ENCODE measurements around the gene CHPF2. TPM values are rescaled to one million over a fixed set of nuclear protein-coding genes. Genes with fewer than 3 reads are reported as not detected.

CHPF2 gene
- polyA plus RNA-seq, 3 donors: 34.4 to 38.0 (median 36.0) TPM

DNA sequence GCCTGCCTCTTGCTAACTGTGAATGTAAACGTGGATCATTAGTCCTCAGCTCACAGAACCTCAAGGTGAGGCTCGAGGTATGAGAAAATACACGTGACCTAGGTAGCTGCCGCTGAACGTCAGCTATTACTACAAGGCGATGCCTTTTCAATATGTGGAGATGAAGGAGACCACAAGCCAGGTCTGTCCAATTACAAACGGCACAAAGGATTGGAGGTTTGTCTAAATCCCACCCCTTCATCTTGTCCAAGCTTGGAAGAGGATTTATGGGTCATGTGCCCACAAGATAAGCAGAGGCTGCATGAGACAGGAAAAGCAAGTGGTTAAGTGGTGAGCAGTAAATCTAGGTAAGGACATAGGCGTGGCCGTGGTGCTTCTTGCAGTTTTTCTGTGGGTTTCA, 25.4 kb upstream of the CHPF2 start:
- Histone ChIP-seq H3K4me3 (replicated peaks in 1 of 3; ENCODE audit: low read depth in 2 of 3, low read length in 3 of 3) (no peak overlapping the region), H3K27ac (ENCODE audit: low read depth in 1 of 2, low read length in 2 of 2) (no peak overlapping the region), H2AFZ (ENCODE audit: insufficient read depth, low read depth, low read length, poor library complexity, severe bottlenecking) (no peak overlapping the region), H3K79me2 (ENCODE audit: insufficient read depth, low read length) (no peaks in the 10 kb centered on the region), H3K9ac (ENCODE audit: insufficient read depth, low read length, poor library complexity, severe bottlenecking) (no peak overlapping the region), H3K36me3 (replicated peaks in 1 of 2; ENCODE audit: control insufficient read depth in 1 of 2, insufficient read depth in 2 of 2, low read length in 2 of 2) (peaks cover 0 to under 1% of the 10 kb centered on the region in 2 donors), H4K20me1 (ENCODE audit: insufficient read depth, low read length) (peaks cover 3% of the 10 kb centered on the region), H3K4me1 (ENCODE audit: control insufficient read depth in 1 of 2, insufficient read depth in 2 of 2, low read length in 2 of 2) (no peaks in the 10 kb centered on the region), H3K4me2 (replicated peaks; ENCODE audit: extremely low read depth, low read length, poor library complexity, severe bottlenecking) (no peak overlapping the region), H3K9me3 (replicated peaks in 1 of 2; ENCODE audit: control insufficient read depth in 1 of 2, insufficient read depth in 1 of 2, low read length in 2 of 2) (no peaks in the 10 kb centered on the region), H3K27me3 (ENCODE audit: control insufficient read depth in 2 of 2, insufficient read depth in 2 of 2, low read length in 2 of 2) (peaks cover 3 to 11% of the 10 kb centered on the region in 2 donors)
- DNase-seq: no peak
- Mint-ChIP-seq H3K36me3 (peaks cover 4 to 6% of the 10 kb centered on the region in 2 donors), H3K27ac (no peak overlapping the region), H3K9me3 (peaks cover 0 to 4% (median 0%) of the 10 kb centered on the region in 7 donors), H3K4me1 (no peaks in the 10 kb centered on the region), H3K27me3 (ENCODE audit: low read depth in 3 of 3) (peaks cover 33 to 54% (median 34%) of the 10 kb centered on the region in 3 donors), H3K4me3 (no peak overlapping the region)
- TF ChIP-seq, protein P1, sequence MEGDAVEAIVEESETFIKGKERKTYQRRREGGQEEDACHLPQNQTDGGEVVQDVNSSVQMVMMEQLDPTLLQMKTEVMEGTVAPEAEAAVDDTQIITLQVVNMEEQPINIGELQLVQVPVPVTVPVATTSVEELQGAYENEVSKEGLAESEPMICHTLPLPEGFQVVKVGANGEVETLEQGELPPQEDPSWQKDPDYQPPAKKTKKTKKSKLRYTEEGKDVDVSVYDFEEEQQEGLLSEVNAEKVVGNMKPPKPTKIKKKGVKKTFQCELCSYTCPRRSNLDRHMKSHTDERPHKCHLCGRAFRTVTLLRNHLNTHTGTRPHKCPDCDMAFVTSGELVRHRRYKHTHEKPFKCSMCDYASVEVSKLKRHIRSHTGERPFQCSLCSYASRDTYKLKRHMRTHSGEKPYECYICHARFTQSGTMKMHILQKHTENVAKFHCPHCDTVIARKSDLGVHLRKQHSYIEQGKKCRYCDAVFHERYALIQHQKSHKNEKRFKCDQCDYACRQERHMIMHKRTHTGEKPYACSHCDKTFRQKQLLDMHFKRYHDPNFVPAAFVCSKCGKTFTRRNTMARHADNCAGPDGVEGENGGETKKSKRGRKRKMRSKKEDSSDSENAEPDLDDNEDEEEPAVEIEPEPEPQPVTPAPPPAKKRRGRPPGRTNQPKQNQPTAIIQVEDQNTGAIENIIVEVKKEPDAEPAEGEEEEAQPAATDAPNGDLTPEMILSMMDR (IDR thresholded peaks at IDR 0.05): no peak
- 0% methylated on average over 3 of the region's 9 CpGs for WGBS (ENCODE audit: insufficient coverage)
- intact Hi-C loops (cut with micrococcal nuclease): no loop called here

DNA sequence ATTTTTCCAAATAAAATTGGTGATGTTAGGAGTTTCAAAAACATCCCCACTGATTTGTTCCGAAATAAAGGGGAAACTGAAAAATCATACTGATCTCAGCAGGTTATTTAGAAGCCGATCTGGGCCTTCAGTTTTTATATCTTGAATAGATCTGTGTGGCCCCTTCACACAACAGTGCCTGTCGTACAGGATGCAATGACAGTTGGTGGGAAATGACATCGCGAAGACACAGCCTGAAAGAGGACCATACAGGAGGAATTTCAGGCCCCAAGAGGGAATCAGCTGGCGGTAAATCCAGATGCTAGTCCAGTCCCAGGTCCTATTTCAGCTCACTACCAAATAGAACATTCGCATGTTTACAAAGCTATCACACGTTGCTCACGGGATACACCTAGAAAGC, 25.0 kb upstream of the CHPF2 start:
- H4K20me1 ChIP-seq (ENCODE audit: insufficient read depth, low read length): peaks cover 3% of the 10 kb centered on the region
- DNase-seq: no peak
- H3K36me3 Mint-ChIP-seq: peaks cover 7 to 10% of the 10 kb centered on the region in 2 donors
- no peak overlapping the region for H3K4me3 ChIP-seq (replicated peaks in 1 of 3; ENCODE audit: low read depth in 2 of 3, low read length in 3 of 3)
- peaks cover 0 to 4% (median 0%) of the 10 kb centered on the region in 7 donors for H3K9me3 Mint-ChIP-seq
- H3K27me3 Mint-ChIP-seq (ENCODE audit: low read depth in 3 of 3): peaks cover 31 to 54% (median 33%) of the 10 kb centered on the region in 3 donors
- H2AFZ ChIP-seq (ENCODE audit: insufficient read depth, low read depth, low read length, poor library complexity, severe bottlenecking): no peak overlapping the region
- 9% methylated on average over 8 of the region's 9 CpGs for WGBS (ENCODE audit: insufficient coverage)
- TF ChIP-seq, protein P1 (IDR thresholded peaks at IDR 0.05): no peak
- intact Hi-C loops (cut with micrococcal nuclease): no loop called here
- peaks cover 0 to 4% of the 10 kb centered on the region in 2 donors for H3K36me3 ChIP-seq (replicated peaks in 1 of 2; ENCODE audit: control insufficient read depth in 1 of 2, insufficient read depth in 2 of 2, low read length in 2 of 2)
- H3K27ac Mint-ChIP-seq: peak overlapping the region in 1 of 7 donors; percentile 70
- H3K4me2 ChIP-seq (replicated peaks; ENCODE audit: extremely low read depth, low read length, poor library complexity, severe bottlenecking): no peak overlapping the region
- no peaks in the 10 kb centered on the region for H3K4me1 Mint-ChIP-seq
- H3K79me2 ChIP-seq (ENCODE audit: insufficient read depth, low read length): no peaks in the 10 kb centered on the region
- no peak overlapping the region for H3K27ac ChIP-seq (ENCODE audit: low read depth in 1 of 2, low read length in 2 of 2)
- no peaks in the 10 kb centered on the region for H3K9me3 ChIP-seq (replicated peaks in 1 of 2; ENCODE audit: control insufficient read depth in 1 of 2, insufficient read depth in 1 of 2, low read length in 2 of 2)
- peaks cover 3 to 11% of the 10 kb centered on the region in 2 donors for H3K27me3 ChIP-seq (ENCODE audit: control insufficient read depth in 2 of 2, insufficient read depth in 2 of 2, low read length in 2 of 2)
- no peaks in the 10 kb centered on the region for H3K4me1 ChIP-seq (ENCODE audit: control insufficient read depth in 1 of 2, insufficient read depth in 2 of 2, low read length in 2 of 2)
- H3K4me3 Mint-ChIP-seq: no peak overlapping the region
- H3K9ac ChIP-seq (ENCODE audit: insufficient read depth, low read length, poor library complexity, severe bottlenecking): no peak overlapping the region

All from CD14-positive monocyte (primary cell).